NK-92 treated with Interleukin-12 subunit alpha and Interleukin-12 subunit beta, amount 100 ng/mL, for 24 hours (cell line): ENCODE results near the gene UNC13D.
A peak's percentile ranks its signal among the peaks of the same experiment; 100 is the strongest.
"Not testable (repeated sequence)": the region's sequence is repeated elsewhere in the genome, so short reads cannot be mapped to it uniquely, and the experiment has no call there.

ENCODE experiments used
- DNase-seq: peaks from one replicate; lab custom pipeline; 2025; lab: John Stamatoyannopoulos, UW

UNC13D gene

DNA sequence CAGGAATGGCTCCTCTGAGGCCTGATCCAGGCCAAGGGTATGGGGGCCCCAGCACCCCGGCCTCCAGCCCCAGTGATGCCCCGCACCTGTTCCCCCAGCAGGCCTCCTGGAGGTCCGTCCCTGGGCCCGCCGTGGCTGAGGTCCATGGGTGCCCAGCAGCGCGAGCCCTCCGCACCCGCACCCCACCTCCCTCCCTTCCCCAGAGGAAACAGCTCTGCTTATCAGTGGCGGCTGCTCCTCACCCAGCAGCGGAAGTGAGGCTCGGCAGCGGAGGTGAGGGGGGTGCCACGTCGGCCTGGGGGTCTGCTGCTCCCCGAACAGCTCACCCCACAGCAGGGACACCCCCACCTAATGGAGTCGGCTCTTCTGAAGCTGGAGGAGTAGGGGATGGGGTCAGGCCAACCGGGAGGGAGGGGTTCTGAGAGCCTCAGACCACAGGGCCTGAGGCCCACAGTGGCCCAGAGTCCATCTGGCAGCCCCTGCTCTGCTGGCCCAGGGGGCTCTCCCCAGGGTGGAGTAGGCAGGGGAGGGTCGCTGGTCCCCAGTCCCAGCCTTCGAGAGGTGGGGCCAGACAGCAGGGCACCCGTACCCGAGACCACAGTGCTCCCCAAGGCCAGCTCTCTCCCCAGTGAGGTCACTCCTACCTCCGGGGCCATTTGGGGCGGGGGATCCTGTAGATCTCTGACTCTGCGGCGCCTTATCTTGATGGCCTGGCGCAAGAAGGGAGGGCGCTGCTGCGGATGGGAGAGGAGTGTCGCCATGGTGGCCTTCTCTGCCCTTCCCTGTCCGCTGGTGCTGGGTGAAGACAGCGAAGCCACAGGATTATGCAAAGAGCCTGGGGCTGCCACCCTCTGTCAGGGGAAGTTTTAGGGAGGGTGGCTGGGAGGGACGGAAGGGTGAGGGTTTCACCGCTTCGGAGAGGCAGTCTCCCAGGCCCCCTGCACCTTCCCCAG, at the start of gene UNC13D:
TSS of gene UNC13D (minus strand) at position 828 of the 953 bp plus-strand sequence. CDS start at position 761, 67 bp downstream.
- DNase-seq: peak; percentile 23

DNA sequence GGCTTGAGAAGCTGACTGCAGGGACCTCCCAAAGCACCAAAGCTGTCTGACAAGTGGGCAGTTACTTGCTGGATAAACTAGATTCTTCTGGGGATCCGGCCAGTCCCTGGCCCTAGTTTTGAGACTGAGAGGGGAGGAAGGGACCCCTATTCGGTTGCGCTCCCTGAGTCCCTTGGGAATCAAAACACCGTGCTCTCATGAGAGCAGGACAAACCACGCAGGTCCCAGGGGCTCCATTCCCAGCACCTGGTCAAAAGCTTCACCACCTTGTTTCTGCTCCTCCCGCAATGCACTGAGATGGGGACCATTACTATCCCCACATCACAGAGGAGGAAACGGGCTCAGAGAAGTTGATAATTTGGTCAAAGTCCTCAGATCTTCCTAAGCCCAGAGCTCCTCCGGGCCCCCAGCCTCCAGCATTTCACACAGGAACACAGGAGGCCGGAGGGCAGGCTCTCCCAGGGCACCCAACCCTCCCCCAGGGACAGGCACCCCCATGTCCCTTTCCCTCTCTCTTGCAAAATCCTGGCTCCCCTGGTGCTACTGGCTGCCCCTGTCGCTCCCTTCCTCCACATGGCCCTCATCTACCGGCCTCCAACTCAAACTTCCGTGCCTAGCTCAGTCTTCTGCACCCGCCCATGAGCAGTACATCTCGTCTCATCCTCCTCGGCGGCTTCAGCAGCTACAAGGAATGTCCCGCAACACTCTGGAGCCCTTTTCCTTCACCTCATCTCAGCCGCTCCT, 49.3 kb upstream of the UNC13D start:
- DNase-seq: no peak

DNA sequence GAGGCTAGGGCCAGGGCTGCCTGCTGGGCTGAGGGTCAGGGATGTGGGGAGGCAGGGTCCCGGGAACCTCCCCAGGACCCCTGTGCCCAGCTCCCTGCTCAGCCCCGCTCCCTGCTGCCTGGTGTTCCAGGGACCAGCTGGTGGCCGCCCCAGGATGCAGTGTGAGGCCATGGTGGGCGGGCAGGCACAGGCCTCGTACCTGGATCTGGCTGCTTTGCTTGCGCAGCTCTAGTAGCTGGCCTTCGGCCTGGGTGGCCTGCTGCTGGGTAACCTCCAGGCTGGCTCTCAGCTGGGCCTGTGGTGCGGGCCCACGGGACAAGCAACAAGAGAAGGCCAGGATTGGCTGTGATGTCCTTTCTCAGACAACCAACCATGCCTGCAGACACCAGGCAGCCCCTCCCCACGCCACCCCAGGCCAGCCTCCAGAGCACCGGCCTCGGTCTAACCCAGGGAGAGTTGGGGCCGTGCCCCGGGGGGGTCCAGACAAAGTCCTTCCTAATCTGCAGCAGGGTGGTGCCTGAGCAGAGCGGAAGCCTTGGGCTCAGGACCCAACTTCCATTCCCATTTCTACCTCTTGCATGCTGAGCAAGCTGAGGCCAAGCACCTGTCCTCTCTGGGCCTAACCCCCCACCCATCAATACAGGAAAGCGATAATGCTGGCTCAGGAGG, 48.5 kb upstream of the UNC13D start:
- no peak for DNase-seq

DNA sequence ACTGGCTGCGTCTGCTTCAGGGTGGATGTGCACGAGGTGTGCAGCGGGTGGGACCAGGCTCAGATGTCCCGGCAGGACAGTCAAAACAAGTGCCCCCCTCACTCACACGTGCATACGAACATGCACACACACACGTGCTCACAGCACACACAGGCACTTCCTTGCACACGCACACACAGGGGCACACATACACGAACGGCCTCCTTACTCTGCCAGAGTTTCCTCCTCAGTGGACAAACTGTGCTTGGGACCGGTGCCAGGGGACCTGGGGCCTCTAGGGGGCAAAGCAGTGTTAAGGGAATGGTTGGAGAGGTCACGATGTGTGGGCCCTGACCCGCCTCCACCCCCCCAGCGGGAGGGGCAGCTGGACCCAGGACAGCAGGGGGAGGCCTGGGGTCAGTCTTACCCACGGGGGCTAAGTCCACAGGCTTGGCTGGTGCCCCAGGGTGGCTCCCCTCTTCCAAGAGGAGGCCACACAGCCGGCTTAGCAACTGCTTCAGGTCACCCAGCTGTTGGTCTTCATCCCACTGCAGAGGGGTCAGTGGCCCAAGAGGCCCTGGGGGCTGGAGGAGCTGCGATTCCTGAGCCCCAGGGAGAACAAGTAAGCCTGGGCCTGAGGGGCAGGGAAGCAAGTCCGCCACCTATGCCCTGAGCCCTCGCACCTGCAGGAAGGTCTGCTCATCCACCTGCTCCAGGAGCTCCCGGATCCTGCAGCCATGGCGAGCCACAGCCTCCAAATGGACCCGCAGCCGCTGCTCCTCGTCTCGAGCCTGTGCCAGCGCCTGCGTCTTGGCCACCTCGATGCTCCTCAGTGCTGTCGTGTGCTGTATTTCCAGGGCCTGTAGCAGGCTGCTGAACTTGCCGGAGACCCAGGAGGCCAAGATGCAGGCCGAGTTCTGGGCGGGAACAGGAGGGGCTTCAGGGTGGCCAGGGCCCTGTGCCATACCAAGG, 47.7 kb upstream of the UNC13D start:
- DNase-seq: no peak

DNA sequence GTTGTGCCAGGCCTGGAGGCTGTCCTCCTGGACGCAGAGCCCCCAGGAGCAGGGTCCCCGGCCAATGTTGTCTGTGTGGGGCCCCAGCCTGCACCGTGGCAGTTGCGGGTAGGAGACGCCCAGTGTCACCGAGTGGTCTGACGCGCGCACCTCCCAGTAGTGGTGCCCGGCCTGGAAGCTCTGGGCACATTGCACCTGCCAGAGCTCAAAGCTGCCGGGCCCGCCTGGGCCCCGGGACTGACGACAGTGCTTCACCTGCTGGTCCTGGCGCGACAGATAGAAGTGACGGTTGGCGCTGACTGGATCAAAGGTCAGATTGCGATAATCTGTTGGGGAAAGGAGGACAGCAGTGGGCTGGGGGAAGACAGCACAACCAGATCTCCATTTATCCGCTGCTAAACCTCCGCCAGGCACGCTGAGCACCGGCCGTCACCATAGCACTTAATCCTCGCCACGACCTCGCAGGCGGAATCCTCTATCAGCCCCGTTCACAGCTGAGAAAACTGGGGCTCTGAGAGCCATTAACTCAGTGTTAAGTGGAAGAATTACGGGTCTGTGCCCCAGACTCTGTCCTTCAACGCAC, 46.9 kb upstream of the UNC13D start:
- DNase-seq: no peak

DNA sequence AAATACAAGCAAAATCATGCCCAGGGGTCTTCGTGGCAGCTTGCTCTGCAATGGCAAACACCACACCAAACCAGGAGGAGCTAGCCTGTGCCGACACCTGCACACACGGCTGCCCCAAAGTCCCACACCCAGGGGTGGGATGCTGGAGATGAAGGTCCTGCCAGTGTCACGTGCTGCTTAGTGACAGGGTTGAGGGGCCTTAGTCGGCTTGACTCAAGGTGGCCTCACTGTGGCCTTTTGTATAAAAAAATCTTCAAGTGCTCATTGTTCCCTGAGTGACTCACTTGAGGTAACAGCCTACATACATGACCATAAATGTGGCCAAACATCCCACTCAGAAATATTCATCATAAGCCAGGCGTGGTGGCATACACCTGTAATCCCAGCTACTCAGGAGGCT, 45.2 kb upstream of the UNC13D start:
- no peak for DNase-seq

DNA sequence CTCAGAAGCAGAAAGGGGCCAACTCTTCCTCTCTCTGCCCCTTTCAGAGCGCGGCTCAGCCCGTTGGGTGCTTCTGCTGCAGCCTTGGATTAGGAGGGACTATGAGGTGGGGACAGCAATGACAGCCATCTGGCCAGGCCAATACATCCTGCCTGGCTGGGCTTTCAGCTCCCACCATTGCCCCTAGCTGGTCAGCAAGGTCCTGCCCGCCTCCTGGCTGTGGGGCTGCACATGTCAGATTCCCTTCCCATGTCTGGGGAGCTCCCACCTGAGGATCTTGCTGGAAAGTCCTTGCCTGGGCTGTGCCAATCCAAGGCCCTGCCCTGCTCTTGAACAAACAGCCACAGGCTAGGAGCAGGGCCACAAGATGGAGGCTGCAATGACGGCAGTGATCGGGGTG, 44.3 kb upstream of the UNC13D start:
- no peak for DNase-seq

DNA sequence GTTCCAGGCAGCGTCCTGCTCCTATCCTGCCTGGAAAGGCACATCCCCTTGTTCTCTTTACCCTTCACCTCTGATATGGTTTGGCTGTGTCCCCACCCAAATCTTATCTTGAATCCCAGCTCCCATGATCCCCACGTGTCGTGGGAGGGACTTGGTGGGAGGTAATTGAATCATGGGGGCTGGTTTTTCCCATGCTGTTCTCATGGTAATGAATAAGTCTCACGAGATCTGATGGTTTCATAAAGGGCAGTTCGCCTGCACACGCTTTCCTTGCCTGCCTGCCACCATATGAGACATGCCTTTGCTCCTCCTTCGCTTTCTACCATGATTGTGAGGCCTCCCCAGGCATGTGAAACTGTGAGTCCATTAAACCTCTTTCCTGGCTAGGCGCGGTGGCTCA, 41.7 kb upstream of the UNC13D start:
- DNase-seq: not testable (repeated sequence)

DNA sequence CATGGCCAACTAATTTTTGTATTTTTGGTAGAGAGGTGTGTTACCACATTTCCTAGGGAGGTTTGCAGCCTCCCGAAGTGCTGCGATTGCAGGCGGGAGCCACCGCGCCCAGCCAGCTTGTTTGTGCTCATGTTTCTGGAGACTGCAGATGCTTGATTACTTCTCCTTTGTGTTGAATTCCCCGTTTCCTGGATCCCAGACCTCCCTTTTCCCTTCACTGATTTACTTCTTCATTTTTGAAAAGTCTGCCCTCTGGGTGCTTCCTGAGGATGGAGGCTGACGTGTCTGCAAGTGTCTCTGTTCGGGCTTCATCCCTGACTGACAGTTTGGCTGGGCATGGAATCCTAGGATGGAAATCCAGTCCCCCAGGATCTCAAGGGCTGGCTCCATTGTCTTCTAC, 41.2 kb upstream of the UNC13D start:
- DNase-seq: no peak

DNA sequence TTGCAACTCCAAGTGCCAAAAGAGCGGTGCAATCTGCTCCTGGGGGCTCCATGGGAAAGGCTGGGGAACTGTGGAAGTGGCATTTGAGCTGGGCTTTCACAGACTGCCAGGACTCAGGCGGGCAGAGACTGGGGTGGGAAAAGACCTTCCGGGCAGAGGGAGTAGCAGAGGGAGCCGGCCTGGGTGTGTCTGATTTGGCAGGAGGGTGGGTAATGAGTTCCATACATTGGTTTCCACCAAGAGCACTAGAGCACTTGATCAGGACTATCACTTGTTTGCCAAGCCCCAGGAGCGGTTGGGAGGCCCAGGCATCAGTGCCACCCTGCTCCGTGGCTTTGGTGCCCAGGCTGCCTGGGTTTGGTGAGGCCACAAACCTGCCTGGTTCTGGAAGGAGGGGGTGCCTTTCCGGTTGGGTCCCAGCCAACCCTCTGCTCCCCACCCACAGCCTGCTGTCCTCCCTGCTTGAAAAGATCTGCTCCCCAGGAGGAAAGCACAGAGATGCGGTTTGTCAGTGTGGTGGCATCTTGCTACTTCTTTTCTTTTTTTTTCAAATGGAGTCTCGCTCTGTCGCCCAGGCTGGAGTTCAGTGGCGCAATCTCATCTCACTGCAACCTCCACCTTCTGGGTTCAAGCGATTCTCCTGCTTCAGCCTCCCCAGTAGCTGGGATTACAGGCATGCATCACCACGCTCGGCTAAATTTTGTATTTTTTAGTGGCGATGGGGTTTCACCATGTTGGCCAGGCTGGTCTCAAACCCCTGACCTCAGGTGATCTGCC, 37.7 kb upstream of the UNC13D start:
- no peak for DNase-seq

DNA sequence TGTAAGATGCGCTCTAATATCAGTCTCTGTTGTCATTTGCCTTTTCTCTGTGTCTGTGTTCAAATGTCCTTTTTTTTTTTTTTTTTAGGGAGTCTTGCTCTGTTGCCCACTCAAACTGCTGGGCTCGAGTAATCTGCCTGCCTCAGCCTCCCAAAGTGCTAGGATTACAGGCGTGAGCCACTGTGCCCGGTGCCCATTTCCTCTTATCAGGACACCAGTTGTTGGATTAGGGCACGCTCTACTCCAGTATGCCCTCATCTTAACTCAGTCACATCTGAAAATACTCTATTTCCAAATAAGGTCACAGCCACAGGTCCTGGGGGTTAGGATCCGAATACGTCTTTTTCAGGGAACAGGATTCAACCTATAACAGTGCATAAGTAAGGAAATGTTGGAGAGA, 36.1 kb upstream of the UNC13D start:
- no peak for DNase-seq

DNA sequence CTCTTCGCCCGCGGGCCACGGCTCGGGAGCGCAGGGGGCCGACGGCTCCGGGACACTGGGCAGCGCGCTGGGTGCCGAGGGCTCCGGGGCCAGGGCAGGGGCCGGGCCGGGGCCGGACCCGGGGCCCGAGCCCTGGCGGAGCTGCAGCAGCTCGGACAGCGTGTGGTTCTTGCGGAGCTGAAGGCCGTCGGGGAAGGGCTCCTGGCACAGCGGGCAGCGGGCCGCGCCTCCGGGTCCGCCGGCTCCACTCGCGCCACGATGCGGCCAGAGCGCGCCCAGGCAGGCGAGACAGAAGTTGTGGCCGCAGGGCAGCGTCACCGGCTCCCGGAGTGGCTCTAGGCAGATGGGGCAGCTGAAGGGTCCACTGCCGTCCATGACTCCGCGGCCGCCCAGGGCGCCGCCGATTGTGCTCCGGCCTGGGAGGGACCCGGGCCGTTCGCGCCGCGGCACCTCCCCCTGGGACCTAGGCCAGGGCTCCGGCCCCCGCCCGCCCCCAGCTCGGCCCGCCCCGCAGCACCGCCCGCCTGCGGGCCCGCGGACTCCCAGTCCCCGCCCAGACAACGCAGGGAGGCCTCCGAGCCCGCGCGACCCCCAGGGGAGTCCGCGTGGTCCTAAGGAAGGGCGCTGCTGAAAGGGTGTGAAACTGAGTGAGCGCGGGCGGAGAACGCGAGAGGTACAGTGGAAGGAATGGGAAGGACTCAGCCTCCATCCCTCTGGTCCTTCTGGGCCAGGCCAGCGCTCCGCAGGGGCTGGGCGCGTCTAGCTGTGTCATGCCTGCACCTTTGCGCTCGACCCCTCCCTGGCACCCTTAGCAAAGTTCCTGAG, 34.2 kb upstream of the UNC13D start, which contains the start of gene TRIM47:
TSS of gene TRIM47 (minus strand) at position 408 of the 825 bp plus-strand sequence. CDS start at position 375, 33 bp downstream.
- no peak for DNase-seq

DNA sequence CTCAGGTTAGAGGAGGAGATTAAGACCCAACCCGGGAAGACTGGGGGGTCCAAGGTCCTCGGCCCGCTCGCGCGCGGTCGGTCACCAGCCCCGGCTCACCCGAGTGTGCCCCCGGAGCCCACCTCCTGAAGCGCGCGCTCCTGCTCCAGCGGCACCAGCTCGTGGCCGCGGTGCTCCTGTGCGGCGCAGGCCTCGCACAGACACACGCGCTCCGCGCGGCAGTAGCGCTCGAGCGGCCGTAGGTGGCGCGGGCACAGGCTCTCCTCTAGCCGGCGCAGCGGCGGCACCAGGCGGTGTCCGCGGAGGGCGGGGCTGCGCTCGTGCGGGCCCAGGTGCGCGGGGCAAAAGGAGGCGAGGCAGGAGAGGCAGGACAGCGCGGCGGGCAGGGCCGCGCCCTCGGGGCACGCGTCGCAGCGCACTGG, 33.6 kb upstream of the UNC13D start:
- DNase-seq: no peak

DNA sequence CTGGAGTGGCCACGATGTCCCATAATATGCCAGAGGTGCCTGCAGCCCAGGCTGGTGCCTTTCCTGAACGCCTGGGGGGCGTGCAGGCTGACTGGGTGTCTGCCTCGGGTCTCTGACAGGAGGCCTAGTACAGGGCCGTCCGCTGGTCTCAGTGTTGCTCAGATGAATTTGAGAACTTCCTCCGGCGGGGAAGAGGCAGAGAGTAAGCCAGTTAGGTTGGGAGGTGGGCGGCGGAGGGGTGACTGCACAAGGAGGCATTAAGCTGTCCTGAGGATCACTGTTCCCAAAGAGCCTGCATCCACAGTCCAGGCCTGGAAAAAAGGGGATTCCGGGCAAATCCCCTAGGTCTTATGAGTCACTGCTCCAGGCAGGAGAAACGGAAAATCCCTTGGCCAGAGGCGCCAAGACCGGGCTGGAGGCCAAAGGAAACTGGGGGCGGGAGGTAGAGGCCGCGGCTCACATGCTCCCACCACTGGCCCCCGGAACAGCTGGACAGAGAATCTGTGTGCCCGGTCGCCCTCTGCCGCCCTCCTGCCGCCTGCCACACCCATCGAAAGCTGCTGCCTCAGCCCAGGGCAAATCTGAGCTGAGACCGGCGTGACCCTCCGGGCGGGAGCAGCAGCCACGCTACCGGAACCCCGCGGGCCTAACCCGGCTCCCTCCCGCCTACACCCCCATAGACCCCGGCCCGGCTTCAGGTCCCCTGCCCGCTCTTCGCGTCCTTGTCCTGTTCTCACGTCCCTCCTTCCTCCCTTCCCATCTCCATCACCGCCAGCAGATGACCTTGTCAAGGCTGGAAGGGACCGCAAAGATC, 32.9 kb upstream of the UNC13D start:
- no peak for DNase-seq

DNA sequence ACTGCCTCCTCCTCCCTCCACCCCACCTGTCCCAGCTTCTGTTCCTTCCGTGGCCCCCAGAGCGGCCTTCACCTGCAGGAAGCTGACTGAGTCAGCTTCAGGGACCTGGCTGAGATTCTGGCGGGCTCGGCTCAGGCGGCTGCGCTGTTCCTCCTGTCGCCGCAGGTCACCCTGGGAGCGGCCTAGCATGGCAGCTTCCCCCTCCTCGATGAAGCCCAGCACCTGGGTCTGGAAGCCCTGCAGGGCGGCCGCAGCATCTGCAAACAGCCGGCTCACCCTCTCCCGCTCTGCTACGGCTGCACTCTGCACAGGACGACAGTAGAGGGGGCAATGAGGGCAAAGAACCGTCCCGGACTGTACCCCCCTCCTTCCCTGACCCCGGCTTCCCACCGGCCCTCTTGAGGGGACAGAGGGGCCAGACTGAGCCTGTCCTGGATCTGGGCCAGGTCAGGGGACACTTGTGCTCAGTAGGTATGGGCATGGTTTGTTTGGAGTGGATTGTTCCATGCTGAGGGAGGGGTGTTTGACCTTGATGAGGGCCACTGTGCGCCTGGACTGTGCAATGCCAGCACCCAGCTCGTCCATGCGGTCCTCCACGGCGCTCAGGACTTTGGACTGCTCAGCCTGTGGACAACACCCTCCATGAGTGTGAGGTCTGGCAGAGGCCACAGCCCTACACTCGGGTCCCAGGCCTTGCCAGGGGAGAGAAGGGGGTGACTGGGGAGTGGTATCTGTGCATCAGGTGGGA, 32.2 kb upstream of the UNC13D start:
- no peak for DNase-seq

DNA sequence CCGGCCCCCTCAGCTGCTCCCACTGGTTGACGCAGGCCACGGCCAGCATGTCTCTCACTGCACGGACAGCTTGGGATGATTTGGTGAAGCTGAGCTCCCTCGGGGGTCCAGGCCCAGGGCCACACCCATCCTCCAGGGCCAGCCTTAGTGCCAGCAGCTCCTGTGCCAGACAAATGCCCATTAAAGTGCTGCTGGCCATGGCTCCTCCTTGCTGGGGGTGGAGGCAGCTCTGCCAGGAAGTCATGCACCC, 31.7 kb upstream of the UNC13D start:
- DNase-seq: no peak

DNA sequence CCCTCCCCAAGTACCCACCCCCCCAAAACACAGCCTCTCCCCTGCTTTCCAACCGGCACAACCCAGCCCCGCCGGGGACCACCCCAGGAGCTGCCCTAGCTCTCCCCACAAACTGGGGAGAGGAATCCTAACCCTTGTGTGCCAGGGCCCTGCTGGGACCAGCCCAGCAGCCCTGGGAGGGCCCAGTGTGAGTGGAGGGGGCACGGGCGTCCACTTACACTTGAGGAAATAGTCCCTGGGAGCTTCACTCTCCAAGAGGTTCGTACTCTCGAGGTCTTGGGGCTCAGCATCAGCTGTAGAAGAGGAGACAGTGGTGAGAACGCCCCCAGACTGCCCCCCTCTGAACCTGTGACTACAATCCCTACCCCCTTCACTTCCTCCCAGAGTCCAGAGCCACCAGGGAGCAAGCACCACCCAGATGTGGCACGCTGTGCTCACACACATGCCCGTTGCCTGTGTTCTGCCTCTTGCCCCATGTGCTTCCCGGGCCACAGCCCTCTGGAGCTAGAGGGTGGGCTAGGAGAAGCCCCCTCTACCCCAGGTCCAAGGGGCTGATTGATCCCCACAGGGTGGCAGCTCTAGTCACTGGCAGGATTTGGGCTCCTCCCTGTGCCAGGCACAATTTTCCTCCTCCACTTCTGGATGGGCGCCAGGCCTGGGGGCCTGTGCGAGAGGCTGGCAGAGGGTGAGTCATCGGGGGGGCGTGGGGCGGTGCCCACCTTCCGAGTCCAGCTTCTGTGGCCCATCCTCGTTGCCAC, 31.2 kb upstream of the UNC13D start:
- no peak for DNase-seq
